ENCODE measurements around the gene PPM1K.

PPM1K gene

DNA sequence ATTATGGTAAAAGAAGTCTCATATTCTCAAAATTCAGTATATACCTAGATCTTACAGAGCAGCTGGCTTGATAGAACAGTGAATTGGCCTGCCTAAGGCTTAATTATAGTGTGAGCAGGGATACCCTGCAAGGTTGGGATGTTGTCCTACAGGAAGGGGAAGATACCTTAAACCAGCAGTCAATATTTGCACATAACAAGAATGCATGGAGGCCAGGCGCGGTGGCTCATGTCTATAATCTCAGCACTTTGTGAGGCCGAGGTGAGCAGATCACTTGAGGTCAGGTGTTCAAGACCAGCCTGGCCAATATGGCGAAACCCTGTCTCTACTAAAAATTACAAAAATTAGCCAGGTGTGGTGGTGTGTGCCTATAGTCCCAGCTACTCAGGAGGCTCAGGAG lies 67.2 kb downstream of the PPM1K start:
- DNase-seq (ENCODE audit: low read depth, low spot score): no peak

DNA sequence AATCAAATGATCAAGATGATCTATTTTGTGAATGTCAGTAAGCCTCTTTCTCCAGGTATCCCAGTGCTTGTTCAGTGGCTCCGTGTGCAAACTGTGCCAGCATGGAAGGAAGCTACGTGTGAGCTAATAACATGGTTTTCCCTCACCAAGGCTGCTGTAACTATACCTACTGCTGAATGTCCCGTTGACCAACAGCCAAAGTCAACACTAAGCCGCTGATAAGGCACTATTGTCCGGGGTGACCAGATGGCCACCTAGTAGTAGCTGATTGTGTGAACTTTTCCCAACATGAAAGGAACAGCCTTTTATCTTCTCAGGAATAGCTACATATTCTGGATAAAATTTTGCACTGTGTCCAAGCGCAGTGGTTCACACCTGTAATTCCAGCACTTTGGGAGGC lies 68.0 kb downstream of the PPM1K start:
- no peak for DNase-seq (ENCODE audit: low read depth, low spot score)

DNA sequence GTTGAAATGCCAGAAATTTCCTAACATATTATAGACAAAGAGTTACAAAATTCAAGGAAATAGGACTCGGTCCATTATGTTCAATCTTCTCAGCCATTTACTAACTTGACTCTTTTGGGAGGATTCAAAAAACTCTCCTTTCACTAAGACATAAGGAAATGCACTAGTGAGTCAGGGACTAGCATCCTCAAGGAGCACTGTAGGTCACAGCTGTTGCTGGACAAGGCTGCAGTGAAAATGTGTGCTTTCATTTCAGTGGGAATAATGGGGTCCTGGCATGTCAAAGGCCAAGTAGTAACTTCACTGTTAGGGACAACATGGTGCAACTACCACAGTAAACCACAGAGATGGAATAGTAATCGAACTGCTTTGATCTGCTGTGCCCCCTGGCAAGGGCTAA lies 69.0 kb downstream of the PPM1K start:
- no peak for DNase-seq (ENCODE audit: low read depth, low spot score)

DNA sequence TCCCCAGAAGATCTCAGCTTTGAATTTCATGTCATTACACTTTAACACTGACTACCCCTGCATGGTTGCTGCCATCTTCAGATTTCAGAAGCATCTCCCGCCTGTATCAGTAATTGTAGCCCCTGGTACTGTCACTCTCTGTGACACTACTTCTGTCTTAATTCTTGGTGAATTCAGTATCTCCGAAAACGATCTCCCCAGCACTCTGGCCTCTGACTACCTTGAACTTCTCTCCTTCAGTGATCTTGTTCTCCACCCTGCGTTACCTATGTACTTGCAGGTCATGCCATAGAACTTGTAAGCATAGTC lies 72.2 kb downstream of the PPM1K start:
- no peak for DNase-seq (ENCODE audit: low read depth, low spot score)

DNA sequence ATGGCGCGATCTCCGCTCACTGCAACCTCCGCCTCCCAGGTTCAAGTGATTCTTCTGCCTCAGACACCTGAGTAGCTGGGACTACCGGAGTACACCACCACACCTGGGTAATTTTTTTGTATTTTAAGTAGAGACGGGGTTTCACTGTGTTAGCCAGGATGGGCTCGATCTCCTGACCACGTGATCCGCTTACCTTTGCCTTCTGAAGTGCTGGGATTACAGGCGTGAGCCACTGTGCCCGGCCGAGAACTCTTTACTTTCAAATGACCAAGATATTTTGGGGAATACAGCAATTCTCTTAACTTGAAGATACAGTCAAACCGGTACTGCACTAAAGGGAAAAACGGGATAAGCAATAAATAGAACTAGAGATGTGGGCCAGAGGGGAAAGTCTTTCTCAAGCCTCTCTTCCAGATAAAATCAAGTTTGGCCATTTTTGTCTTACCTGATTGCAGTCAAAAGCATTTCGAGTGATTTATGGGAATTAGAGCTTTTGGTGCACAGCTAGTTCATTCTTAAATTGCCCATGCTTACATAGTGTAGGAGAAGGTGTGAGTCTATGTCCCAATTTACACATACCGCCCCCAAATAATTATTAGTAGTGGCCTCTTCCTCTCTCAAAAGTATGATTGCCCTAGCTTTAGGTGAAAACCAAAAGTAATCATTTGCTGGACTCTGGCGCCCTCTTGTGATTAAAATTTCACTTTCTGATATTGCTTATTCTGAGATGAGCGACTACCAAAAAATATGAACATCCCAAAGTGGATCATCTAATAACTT lies 72.7 kb downstream of the PPM1K start:
- no peak for DNase-seq (ENCODE audit: low read depth, low spot score)

DNA sequence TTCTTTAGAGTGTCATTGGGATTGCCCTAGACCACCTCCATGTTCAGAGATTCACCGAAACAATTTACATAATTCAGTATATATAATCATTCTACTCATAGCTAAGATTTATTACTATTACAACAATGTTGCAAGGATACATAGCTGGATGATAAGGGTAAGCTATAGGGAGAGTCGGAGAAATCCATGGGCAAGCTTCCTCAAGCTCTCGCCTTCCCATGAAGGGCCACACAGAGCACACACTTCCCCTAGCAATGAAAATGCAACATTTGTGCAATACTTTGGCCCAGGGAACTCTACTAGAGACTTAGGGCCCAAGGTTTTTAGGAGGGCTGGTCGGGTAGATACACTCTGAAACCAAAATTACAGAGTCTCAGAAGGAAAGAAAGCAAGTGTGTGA lies 76.2 kb downstream of the PPM1K start:
- no peak for DNase-seq (ENCODE audit: low read depth, low spot score)
